ENCODE measurements around the gene PCNX2.
A peak's percentile ranks its signal among the peaks of the same experiment; 100 is the strongest.

The PCNX2 gene

DNA sequence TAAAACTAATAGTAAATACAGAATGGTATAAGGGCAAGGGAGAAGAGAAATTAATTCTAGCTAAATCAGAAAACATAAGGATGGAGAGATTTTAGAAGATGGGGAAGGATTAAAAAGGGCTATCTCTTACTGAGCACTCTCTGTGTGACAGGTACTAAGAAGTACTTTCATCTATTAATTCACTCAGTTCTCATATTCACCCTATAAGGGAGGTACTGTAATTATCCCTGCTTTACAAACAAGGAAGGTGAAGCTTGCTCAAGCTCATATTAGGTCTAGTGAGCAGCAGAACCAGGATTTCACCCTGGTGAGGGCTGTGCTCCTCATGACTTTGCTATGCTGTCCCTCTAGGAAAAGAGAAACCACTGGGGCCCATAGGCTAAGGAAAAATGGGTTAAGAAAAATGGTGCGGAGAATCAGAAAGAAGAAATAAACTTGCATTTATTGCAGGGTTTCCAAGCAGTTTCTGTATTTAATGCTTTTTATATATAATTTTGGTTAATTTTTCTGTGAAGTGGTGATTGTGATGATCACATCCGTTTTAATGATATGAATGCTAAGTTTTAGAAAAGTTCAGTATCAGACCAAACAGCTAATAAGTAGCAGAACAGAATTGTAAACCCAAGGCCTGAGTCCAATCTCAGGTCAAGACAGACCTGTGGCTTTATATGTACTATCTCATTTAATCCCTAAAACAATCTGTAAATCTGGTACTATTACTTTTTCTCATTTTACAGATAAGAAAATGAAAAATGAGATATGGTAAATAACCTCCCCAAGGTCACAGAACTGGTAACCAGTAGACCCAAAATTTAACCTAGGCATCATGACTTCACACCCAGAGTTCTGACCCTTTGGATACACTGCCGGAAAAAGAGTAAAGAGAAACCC, 1.7 kb downstream of the PCNX2 start:
- peak overlapping the region; percentile 43 for H3K4me3 Mint-ChIP-seq
- H3K27me3 Mint-ChIP-seq = no peaks in the 10 kb centered on the region
- peak overlapping the region; percentile 62 for H3K27ac Mint-ChIP-seq

DNA sequence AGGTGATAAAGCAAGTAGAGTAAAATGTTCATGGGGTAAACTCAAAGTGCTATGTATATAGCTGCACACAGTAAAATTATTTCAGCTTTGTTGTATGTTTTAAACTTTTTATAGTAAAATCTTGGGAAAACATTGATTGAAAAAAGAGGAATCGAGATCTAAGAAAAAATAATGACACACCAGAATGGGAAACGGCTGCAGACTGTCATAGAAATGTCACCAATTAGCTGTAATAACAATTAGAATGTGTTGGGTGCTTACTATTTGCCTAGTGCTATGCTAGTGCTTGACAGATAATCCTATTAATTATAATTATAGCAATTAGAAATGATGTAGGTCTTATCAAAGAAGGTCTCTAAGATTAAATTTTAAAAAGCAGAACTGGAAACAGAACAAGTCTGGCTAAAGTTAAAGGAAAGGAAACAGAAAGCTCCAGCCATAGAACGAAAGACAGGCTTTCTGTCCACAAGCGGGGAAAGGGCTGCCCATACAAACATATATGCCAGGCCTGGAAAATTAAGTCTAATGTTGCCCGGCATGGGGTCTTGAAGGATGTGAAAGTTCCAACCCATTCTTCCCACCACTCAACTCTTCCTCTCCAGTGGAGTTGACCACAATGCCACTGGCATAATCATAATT, 5.0 kb downstream of the PCNX2 start:
- no peaks in the 10 kb centered on the region for H3K27me3 Mint-ChIP-seq
- no peak overlapping the region for H3K27ac Mint-ChIP-seq
- peaks cover 23% of the 10 kb centered on the region for H3K4me1 Mint-ChIP-seq (ENCODE audit: low read depth)
- H3K4me3 Mint-ChIP-seq = no peak overlapping the region
- peaks cover 4% of the 10 kb centered on the region for H3K9me3 Mint-ChIP-seq (ENCODE audit: low read depth)
- H3K36me3 Mint-ChIP-seq = peaks cover 8% of the 10 kb centered on the region

More for the DNA sequence above, 1.7 kb downstream of the PCNX2 start:
- Mint-ChIP-seq H3K36me3 (no peaks in the 10 kb centered on the region), H3K4me1 (ENCODE audit: low read depth) (peaks cover 28% of the 10 kb centered on the region), H3K9me3 (ENCODE audit: low read depth) (no peaks in the 10 kb centered on the region)

DNA sequence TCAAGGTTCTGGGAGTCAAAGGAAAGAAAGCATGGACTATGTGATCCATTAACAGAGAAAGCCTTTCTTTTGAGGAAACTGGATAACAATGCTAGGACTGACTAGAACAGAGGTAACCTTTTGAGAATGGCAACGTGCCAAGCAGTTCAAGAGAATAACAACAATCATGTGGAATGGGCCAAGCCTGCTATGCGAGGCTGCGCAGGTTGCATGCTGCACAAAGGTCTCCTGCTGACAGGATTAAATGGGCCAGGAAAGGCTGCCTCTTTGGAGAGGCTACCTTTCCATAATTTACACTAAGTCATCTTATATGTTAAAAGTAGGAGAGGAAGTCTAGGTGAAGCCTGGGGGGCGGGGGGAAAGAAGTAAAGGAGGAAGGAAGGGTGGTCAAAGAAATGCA, 5.8 kb downstream of the PCNX2 start:
- peaks cover 4% of the 10 kb centered on the region for H3K9me3 Mint-ChIP-seq (ENCODE audit: low read depth)
- H3K4me3 Mint-ChIP-seq = no peak overlapping the region
- H3K27me3 Mint-ChIP-seq = no peaks in the 10 kb centered on the region
- no peak overlapping the region for H3K27ac Mint-ChIP-seq
- peaks cover 19% of the 10 kb centered on the region for H3K4me1 Mint-ChIP-seq (ENCODE audit: low read depth)
- H3K36me3 Mint-ChIP-seq = peaks cover 8% of the 10 kb centered on the region

DNA sequence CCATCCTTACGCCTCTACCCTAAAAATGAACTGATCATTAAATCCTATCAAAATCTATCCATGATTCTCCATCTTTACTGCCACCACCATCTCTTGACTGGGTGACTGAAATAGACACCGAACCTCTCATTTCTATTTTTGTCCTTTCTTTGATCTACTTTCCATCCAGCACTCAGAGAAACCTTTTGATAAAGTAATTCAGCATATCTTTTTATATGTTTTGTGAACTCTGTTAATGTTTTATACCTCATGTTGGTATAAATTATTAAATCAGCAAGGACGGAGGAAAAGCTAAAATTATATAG, 13.0 kb downstream of the PCNX2 start:
- Mint-ChIP-seq H3K4me1 (ENCODE audit: low read depth) (peaks cover 35% of the 10 kb centered on the region), H3K9me3 (ENCODE audit: low read depth) (peaks cover under 1% of the 10 kb centered on the region), H3K27ac (peak overlapping the region; percentile 67), H3K27me3 (no peaks in the 10 kb centered on the region), H3K36me3 (peaks cover 2% of the 10 kb centered on the region), H3K4me3 (peak overlapping the region; percentile 59)

- peak overlapping the region; percentile 59 for H3K4me3 Mint-ChIP-seq
Observed at GRCh38 chr1:233281711-233282581, 13.6 kb downstream of the PCNX2 start.

GRCh38 chr1:233279971-233280370, 15.6 kb downstream of the PCNX2 start:
- Mint-ChIP-seq H3K27ac (no peak overlapping the region), H3K4me3 (no peak overlapping the region)

More at GRCh38 chr1:233281711-233282581, 13.6 kb downstream of the PCNX2 start:
- Mint-ChIP-seq H3K27ac (peak overlapping the region; percentile 67), H3K9me3 (ENCODE audit: low read depth) (no peaks in the 10 kb centered on the region), H3K27me3 (no peaks in the 10 kb centered on the region), H3K4me1 (ENCODE audit: low read depth) (peaks cover 35% of the 10 kb centered on the region), H3K36me3 (peaks cover 6% of the 10 kb centered on the region)

GRCh38 chr1:233278631-233279030, 16.9 kb downstream of the PCNX2 start:
- no peaks in the 10 kb centered on the region for H3K9me3 Mint-ChIP-seq (ENCODE audit: low read depth)
- no peak overlapping the region for H3K27ac Mint-ChIP-seq
- no peak overlapping the region for H3K4me3 Mint-ChIP-seq
- H3K4me1 Mint-ChIP-seq (ENCODE audit: low read depth) = peaks cover 32% of the 10 kb centered on the region
- H3K27me3 Mint-ChIP-seq = no peaks in the 10 kb centered on the region
- peaks cover 15% of the 10 kb centered on the region for H3K36me3 Mint-ChIP-seq

More at GRCh38 chr1:233279971-233280370, 15.6 kb downstream of the PCNX2 start:
- Mint-ChIP-seq H3K9me3 (ENCODE audit: low read depth) (no peaks in the 10 kb centered on the region), H3K36me3 (peaks cover 10% of the 10 kb centered on the region), H3K27me3 (no peaks in the 10 kb centered on the region), H3K4me1 (ENCODE audit: low read depth) (peaks cover 35% of the 10 kb centered on the region)

GRCh38 chr1:233277637-233278606, 17.6 kb downstream of the PCNX2 start:
- Mint-ChIP-seq H3K36me3 (peaks cover 16% of the 10 kb centered on the region), H3K27ac (no peak overlapping the region), H3K4me3 (no peak overlapping the region)

GRCh38 chr1:233269656-233270055, 25.9 kb downstream of the PCNX2 start:
- Mint-ChIP-seq H3K4me3 (no peak overlapping the region), H3K4me1 (ENCODE audit: low read depth) (peaks cover 8% of the 10 kb centered on the region), H3K36me3 (peaks cover 37% of the 10 kb centered on the region), H3K9me3 (ENCODE audit: low read depth) (no peaks in the 10 kb centered on the region), H3K27me3 (no peaks in the 10 kb centered on the region), H3K27ac (no peak overlapping the region)

More at GRCh38 chr1:233277637-233278606, 17.6 kb downstream of the PCNX2 start:
- H3K27me3 Mint-ChIP-seq = no peaks in the 10 kb centered on the region
- H3K9me3 Mint-ChIP-seq (ENCODE audit: low read depth) = no peaks in the 10 kb centered on the region
- peaks cover 25% of the 10 kb centered on the region for H3K4me1 Mint-ChIP-seq (ENCODE audit: low read depth)

DNA sequence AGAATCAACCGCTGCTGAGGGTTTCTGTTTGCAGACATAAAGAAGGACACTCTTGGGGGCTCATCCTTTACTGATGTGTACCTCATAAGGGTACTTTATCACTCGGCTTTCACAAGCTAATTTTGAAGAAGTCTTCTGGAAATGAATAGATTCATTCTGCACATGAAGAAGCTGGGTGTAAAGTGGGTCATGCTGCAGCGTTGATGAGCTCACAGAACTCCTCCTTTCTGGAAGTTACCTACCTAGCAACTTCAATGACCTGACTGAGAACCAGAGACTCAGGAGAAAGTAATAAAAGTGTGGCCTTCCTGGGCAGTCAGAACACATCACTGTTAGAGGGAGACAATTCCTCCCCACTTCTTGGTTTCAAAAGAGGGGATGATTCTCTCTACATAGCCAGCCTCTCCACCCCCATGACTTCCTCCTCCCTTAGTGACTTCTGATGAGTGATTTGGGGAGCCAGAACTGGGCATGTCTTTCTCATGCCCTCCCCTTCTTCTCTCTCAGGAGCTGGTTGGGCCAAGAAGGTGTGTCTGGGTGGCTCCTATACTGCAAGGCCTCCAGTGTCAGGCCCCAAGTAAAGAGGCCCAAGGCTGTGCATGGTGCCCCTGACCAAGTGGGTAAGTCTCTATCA, 27.0 kb downstream of the PCNX2 start:
- H3K4me1 Mint-ChIP-seq (ENCODE audit: low read depth) = peaks cover 4% of the 10 kb centered on the region
- H3K9me3 Mint-ChIP-seq (ENCODE audit: low read depth) = no peaks in the 10 kb centered on the region
- no peak overlapping the region for H3K27ac Mint-ChIP-seq
- no peaks in the 10 kb centered on the region for H3K27me3 Mint-ChIP-seq
- H3K4me3 Mint-ChIP-seq = no peak overlapping the region
- H3K36me3 Mint-ChIP-seq = peaks cover 38% of the 10 kb centered on the region

DNA sequence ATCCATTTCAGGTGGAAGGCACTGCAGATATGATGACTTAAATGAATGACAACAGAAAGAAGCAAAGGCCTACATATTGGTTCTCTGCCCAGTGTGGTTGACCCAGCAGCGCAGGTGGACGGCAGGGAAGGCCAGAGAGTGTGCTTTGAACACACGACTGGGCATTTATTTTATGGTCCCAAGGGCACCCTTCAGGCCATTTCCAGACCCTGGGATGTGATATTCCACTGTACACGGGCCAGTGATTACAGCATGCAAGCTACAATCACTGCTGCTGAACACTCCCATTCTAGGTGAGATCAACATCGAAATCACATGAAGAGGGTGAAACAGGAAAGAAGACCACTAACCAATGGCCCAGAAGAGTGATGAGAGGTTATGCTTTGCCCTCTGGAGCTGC, 33.8 kb downstream of the PCNX2 start:
- Mint-ChIP-seq H3K27ac (no peak overlapping the region), H3K36me3 (peaks cover 41% of the 10 kb centered on the region), H3K27me3 (no peaks in the 10 kb centered on the region), H3K4me3 (no peak overlapping the region), H3K9me3 (ENCODE audit: low read depth) (no peaks in the 10 kb centered on the region), H3K4me1 (ENCODE audit: low read depth) (peaks cover 9% of the 10 kb centered on the region)

DNA sequence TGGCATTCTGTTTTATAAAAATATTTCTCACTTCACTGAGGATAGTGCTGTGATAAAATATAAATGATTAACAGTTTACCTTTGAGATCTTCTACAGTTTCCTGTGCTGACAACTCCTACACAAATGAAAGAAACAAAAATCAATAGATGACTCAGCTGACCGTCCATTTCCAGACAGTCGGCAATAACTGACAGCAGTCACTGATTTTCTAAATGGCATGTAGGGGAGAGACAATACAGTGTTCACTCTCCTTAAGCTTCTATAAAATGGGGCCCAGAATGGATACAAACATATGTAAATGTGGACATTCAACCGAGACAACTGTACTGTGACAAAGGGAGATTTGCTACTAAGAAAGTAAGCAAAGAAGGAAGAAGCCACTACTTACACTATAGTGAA, 34.3 kb downstream of the PCNX2 start:
- Mint-ChIP-seq H3K4me1 (ENCODE audit: low read depth) (peaks cover 9% of the 10 kb centered on the region), H3K4me3 (no peak overlapping the region), H3K9me3 (ENCODE audit: low read depth) (no peaks in the 10 kb centered on the region), H3K27me3 (no peaks in the 10 kb centered on the region), H3K27ac (no peak overlapping the region), H3K36me3 (peaks cover 39% of the 10 kb centered on the region)

- no peak overlapping the region for H3K27ac Mint-ChIP-seq
- H3K4me1 Mint-ChIP-seq (ENCODE audit: low read depth) = peaks cover 9% of the 10 kb centered on the region
- H3K4me3 Mint-ChIP-seq = no peak overlapping the region
- no peaks in the 10 kb centered on the region for H3K27me3 Mint-ChIP-seq
- H3K36me3 Mint-ChIP-seq = peaks cover 32% of the 10 kb centered on the region
- no peaks in the 10 kb centered on the region for H3K9me3 Mint-ChIP-seq (ENCODE audit: low read depth)
Observed at GRCh38 chr1:233257786-233258185, 37.7 kb downstream of the PCNX2 start.

Measured in activated naive CD8-positive, alpha-beta T cell (primary cell).